ENCODE data around the gene DRC1. TPM values are rescaled to one million over a fixed set of nuclear protein-coding genes. Genes with fewer than 3 reads are reported as not detected.
"Not testable (repeated sequence)": the region's sequence is repeated elsewhere in the genome, so short reads cannot be mapped to it uniquely, and the experiment has no call there.

The DRC1 gene
- total RNA-seq, 4 donors from 2014 or later, result not detected

DNA sequence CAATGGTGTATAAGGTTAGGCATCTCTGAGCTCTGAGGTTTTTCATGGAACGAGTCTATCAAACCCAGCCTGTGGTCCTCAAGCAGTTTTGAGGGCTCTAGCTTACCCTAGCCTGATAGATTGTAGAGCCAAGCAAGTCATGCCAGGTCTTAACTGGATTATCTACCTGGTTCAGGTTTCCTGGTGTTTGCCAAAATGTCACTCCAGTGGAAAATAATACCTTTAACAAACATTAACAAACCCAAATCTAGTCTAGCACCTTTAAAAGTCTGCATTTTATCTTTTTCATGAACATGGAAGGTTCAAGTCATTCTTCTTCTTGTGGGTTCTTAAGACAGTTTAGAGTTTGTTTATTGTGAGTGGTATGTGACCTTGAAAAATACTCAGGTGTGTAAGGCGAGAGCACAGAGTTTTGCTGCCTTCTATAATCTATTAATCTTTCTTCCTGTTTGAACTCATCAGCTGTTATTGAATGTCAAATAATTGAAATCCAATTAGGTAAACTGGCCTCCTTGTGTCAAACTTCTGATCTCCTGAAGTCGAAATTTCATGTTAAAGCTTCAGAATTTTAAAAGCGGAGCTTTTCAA lies 41.7 kb upstream of the DRC1 start:
- DNase-seq (ENCODE audit: low spot score in 2 of 2), result no peak
- H3K4me3 ChIP-seq (ENCODE audit: low read depth, poor library complexity, severe bottlenecking), result no peak overlapping the region
- intact Hi-C loops (cut with DNase I; ENCODE audit: low total_unique reads), result no loop called here
- TF ChIP-seq POLR2A (IDR thresholded peaks at IDR 0.05), result no peak
- TF ChIP-seq, protein P1, sequence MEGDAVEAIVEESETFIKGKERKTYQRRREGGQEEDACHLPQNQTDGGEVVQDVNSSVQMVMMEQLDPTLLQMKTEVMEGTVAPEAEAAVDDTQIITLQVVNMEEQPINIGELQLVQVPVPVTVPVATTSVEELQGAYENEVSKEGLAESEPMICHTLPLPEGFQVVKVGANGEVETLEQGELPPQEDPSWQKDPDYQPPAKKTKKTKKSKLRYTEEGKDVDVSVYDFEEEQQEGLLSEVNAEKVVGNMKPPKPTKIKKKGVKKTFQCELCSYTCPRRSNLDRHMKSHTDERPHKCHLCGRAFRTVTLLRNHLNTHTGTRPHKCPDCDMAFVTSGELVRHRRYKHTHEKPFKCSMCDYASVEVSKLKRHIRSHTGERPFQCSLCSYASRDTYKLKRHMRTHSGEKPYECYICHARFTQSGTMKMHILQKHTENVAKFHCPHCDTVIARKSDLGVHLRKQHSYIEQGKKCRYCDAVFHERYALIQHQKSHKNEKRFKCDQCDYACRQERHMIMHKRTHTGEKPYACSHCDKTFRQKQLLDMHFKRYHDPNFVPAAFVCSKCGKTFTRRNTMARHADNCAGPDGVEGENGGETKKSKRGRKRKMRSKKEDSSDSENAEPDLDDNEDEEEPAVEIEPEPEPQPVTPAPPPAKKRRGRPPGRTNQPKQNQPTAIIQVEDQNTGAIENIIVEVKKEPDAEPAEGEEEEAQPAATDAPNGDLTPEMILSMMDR (IDR thresholded peaks at IDR 0.05), result no peak
- WGBS, 2 donors, result 65 to 77% methylated on average over 4 of the region's 4 CpGs

- WGBS, 2 donors, result 45 to 54% methylated on average over 4 of the region's 4 CpGs
- DNase-seq (ENCODE audit: low spot score in 2 of 2), result no peak
- no peak overlapping the region for H3K4me3 ChIP-seq (ENCODE audit: low read depth, poor library complexity, severe bottlenecking)
- intact Hi-C loops (cut with DNase I; ENCODE audit: low total_unique reads), result no loop called here
- TF ChIP-seq, protein P1 (IDR thresholded peaks at IDR 0.05), result no peak
Observed at GRCh38 chr2:26363323-26363722, 38.4 kb upstream of the DRC1 start.

DNA sequence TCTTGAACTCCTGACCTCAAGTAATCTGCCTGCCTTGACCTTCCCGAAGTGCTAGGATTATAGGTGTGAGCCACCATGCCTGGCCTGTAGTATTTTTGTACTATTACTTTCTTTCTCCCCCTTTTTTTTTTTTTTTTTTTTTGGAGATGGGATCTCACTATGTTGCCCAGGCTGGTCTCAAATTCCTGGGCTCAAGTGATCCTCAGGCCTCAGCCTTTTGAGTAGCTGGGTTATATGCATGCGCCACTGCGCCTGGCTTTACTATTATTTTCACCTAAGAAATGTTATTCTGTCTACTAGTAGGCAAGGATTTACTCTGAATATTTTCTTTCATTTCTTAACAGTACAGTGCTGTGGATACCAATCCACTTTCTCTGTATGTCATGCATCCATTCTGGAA lies 37.8 kb upstream of the DRC1 start:
- intact Hi-C loops (cut with DNase I; ENCODE audit: low total_unique reads), result no loop called here
- TF ChIP-seq POLR2A (IDR thresholded peaks at IDR 0.05), result no peak
- TF ChIP-seq, protein P1 (IDR thresholded peaks at IDR 0.05), result no peak
- no peak for DNase-seq (ENCODE audit: low spot score in 2 of 2)
- WGBS, 2 donors, result 93 to 96% methylated on average over 3 of the region's 3 CpGs
- H3K4me3 ChIP-seq (ENCODE audit: low read depth, poor library complexity, severe bottlenecking), result no peak overlapping the region

- WGBS, 2 donors, result 84 to 85% methylated on average over 4 of the region's 4 CpGs
- intact Hi-C loops (cut with DNase I; ENCODE audit: low total_unique reads), result no loop called here
- DNase-seq (ENCODE audit: low spot score in 2 of 2), result no peak
- TF ChIP-seq, protein P1 (IDR thresholded peaks at IDR 0.05), result no peak
- TF ChIP-seq POLR2A (IDR thresholded peaks at IDR 0.05), result no peak
- no peak overlapping the region for H3K4me3 ChIP-seq (ENCODE audit: low read depth, poor library complexity, severe bottlenecking)
Observed at GRCh38 chr2:26364669-26365068, 37.1 kb upstream of the DRC1 start.

DNA sequence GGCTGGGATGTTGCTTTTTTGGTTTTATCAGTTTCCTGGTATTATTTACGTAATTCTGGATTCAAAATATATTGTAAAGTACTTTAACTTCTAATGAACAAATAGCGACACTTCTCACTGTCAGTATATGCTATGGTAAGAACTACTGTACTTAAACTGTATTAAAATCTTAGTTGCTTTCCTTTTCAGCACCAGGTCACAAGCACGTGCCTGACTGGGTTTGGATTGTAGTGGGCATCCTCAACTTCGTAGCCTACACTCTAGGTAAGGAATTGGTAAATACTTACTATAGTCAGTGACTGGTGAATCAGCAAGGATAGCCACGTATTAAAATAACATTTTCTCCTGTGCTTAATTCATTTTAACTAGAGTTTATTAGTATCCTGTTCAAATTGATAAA lies 34.8 kb upstream of the DRC1 start:
- intact Hi-C loops (cut with DNase I; ENCODE audit: low total_unique reads), result no loop called here
- TF ChIP-seq, protein P1 (IDR thresholded peaks at IDR 0.05), result no peak
- TF ChIP-seq POLR2A (IDR thresholded peaks at IDR 0.05), result no peak
- WGBS, 2 donors, result 91 to 93% methylated on average over 5 of the region's 5 CpGs
- no peak for DNase-seq (ENCODE audit: low spot score in 2 of 2)
- no peak overlapping the region for H3K4me3 ChIP-seq (ENCODE audit: low read depth, poor library complexity, severe bottlenecking)

DNA sequence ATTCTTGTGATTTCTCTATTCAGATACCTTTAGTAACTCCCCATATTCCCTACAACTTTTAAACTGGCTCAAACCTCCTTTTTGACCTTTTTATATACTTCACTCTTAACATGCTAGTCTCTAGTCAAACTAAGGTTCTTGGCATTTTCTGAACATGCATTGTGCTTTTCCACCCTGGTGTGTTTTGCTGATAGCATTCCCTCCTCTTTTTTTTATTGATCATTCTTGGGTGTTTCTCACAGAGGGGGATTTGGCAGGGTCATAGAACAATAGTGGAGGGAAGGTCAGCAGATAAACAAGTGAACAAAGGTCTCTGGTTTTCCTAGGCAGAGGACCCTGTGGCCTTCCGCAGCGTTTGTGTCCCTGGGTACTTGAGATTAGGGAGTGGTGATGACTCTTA lies 32.1 kb upstream of the DRC1 start:
- intact Hi-C loops (cut with DNase I; ENCODE audit: low total_unique reads); H3K4me3 ChIP-seq (ENCODE audit: low read depth, poor library complexity, severe bottlenecking); DNase-seq (ENCODE audit: low spot score in 2 of 2): not testable (repeated sequence)
- WGBS, 2 donors, result 63% methylated on average over 2 of the region's 2 CpGs; no CpG with 5 or more reads in 1 of the 2 donors

DNA sequence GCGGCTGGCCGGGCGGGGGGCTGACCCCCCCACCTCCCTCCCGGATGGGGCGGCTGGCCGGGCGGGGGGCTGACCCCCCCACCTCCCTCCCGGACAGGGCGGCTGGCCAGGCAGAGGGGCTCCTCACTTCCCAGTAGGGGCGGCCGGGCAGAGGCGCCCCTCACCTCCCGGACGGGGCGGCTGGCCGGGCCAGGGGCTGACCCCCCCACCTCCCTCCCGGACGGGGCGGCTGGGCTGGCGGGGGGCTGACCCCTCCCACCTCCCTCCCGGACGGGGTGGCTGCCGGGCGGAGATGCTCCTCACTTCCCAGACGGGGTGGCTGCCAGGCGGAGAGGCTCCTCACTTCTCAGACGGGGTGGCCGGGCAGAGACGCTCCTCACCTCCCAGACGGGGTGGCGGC lies 30.8 kb upstream of the DRC1 start:
- intact Hi-C loops (cut with DNase I; ENCODE audit: low total_unique reads); H3K4me3 ChIP-seq (ENCODE audit: low read depth, poor library complexity, severe bottlenecking); DNase-seq (ENCODE audit: low spot score in 2 of 2): not testable (repeated sequence)
- WGBS, 2 donors, result 85 to 98% methylated on average over 8 to 9 of the region's 31 CpGs

All from lower leg skin (tissue), 4 donors.